Tibial nerve (tissue), 4 donors: ENCODE data around the gene BSCL2. TPM values are rescaled to one million over a fixed set of nuclear protein-coding genes. Genes with fewer than 3 reads are reported as not detected.

Experiments
- DNase-seq, 2 donors: peaks; one replicate each; pipeline ENCODE4 v3.0.0-alpha.2; 2019; ENCODE audit warnings: low spot score in 2 of 2
- H3K27ac ChIP-seq, 4 donors: fragments of 200-600 bp; sonication (generic) in 3 of 4; one replicate each; pipeline ENCODE4 v1.5.1; 2017 to 2019; ENCODE audit warnings: mild to moderate bottlenecking in 1 of 4
- H3K27me3 ChIP-seq, 2 donors: fragments of 200-600 bp; sonication (generic) in 1 of 2; one replicate each; pipeline versions ENCODE4 v1.5.1 to v1.6.0; 2017 to 2019
- H3K36me3 ChIP-seq, 3 donors: fragments of 200-600 bp; sonication (generic); one replicate each; pipeline ENCODE4 v1.5.1; 2018 to 2019
- H3K4me1 ChIP-seq, 4 donors: fragments of 200-600 bp; sonication (generic) in 3 of 4; one replicate each; pipeline ENCODE4 v1.5.1; 2017 to 2019
- H3K4me3 ChIP-seq, 4 donors: fragments of 200-600 bp; sonication (generic) in 3 of 4; one replicate each; pipeline ENCODE4 v1.5.1; 2017 to 2019; ENCODE audit warnings: mild to moderate bottlenecking in 1 of 4, moderate library complexity in 1 of 4
- H3K9me3 ChIP-seq, 4 donors: fragments of 200-600 bp; sonication (generic) in 3 of 4; one replicate each; pipeline ENCODE4 v1.5.1; 2017 to 2019
- CTCF ChIP-seq, 5 experiments: fragments of 200-600 bp in 3 of 5; fragments of 450-650 bp in 2 of 5; sonication (generic) in 3 of 5; IDR thresholded peaks; one replicate each; pipeline ENCODE4 v1.5.1; 2016 to 2019; ENCODE audit warnings: antibody characterized with exemption in 5 of 5, mild to moderate bottlenecking in 3 of 5, moderate library complexity in 2 of 5
- EP300 ChIP-seq, 2 donors: sonication (generic); formaldehyde crosslinking; IDR thresholded peaks; one replicate each; pipeline ENCODE4 v1.6.1; 2017; ENCODE audit warnings: antibody characterized with exemption in 2 of 2, mild to moderate bottlenecking in 1 of 2
- POLR2A ChIP-seq, 2 donors: fragments of 450-650 bp; IDR thresholded peaks; one replicate each; pipeline ENCODE4 v1.6.1; 2017; ENCODE audit warnings: antibody characterized with exemption in 2 of 2, mild to moderate bottlenecking in 2 of 2, moderate library complexity in 2 of 2
- WGBS, 2 donors: methylation state at CpG; one replicate each; pipeline ENCODE4 v1.1.5; 2018; 5-methylcytosine and 5-hydroxymethylcytosine counted together
- total RNA-seq, 4 donors: library from RNA; depleted of rRNA; stranded (reverse); fragments of >200 nt; gene quantifications; one replicate each; pipeline ENCODE4 v1.1.0, GENCODE V29; 2016

Gene BSCL2
- total RNA-seq, 4 donors from 2014 or later = 58.8 to 149 (median 93.2) TPM

- peaks cover 0 to 22% (median 8%) of the 10 kb centered on the region in 3 donors for H3K36me3 ChIP-seq
- peak; percentile 88 to 95 for DNase-seq
- H3K27ac ChIP-seq = peak within 1 kb of the TSS; percentile 77 to 97 (median 90)
- H3K4me3 ChIP-seq = peak within 1 kb of the TSS; percentile 66 to 96 (median 90)
- no peaks in the 10 kb centered on the region for H3K9me3 ChIP-seq
- WGBS, 2 donors = 1% methylated on average over 29 of the region's 29 CpGs
- peaks cover 0 to 70% (median 44%) of the 10 kb centered on the region in 4 donors for H3K4me1 ChIP-seq
- TF ChIP-seq CTCF (IDR thresholded peaks at IDR 0.05) (no peak), POLR2A (IDR thresholded peaks at IDR 0.05) (peak; percentile 57 to 59), EP300 (IDR thresholded peaks at IDR 0.05) (peak in 1 of 2 donors; percentile 90)
- H3K27me3 ChIP-seq = no peaks in the 10 kb centered on the region
Observed at GRCh38 chr11:62728171-62728988, 21.2 kb upstream of the BSCL2 start, which contains the start of gene TTC9C. Gene TTC9C, plus strand, starts transcription at chr11:62728486. Its CDS starts 363 bp downstream, at chr11:62728849.

- Histone ChIP-seq H3K27me3 (no peaks in the 10 kb centered on the region), H3K4me3 (peak overlapping the region; percentile 66 to 96 (median 90)), H3K27ac (peak overlapping the region; percentile 77 to 97 (median 90)), H3K9me3 (no peaks in the 10 kb centered on the region), H3K36me3 (peaks cover 3 to 22% (median 13%) of the 10 kb centered on the region in 3 donors), H3K4me1 (peaks cover 0 to 70% (median 47%) of the 10 kb centered on the region in 4 donors)
- TF ChIP-seq POLR2A (IDR thresholded peaks at IDR 0.05) = no peak
- TF ChIP-seq EP300 (IDR thresholded peaks at IDR 0.05) = no peak
- TF ChIP-seq CTCF (IDR thresholded peaks at IDR 0.05) = no peak
- WGBS, 2 donors = 0 to 1% methylated on average over 20 of the region's 20 CpGs
- peak; percentile 69 to 91 for DNase-seq
Observed at GRCh38 chr11:62727872-62728170, 20.6 kb upstream of the BSCL2 start.

GRCh38 chr11:62727165-62727871 is 20.1 kb upstream of the BSCL2 start, which contains the start of gene HNRNPUL2:
Gene HNRNPUL2, minus strand, starts transcription at chr11:62727457. Its CDS starts 301 bp downstream, at chr11:62727156.
- peak; percentile 94 to 95 for DNase-seq
- 0 to 1% methylated on average over 38 to 72 of the region's 72 CpGs for WGBS, 2 donors
- peaks cover 0 to 66% (median 48%) of the 10 kb centered on the region in 4 donors for H3K4me1 ChIP-seq
- no peaks in the 10 kb centered on the region for H3K27me3 ChIP-seq
- H3K4me3 ChIP-seq = peak within 1 kb of the TSS; percentile 66 to 96 (median 90)
- peak within 1 kb of the TSS; percentile 77 to 97 (median 90) for H3K27ac ChIP-seq
- TF ChIP-seq POLR2A (IDR thresholded peaks at IDR 0.05) (peak; percentile 67 to 95), EP300 (IDR thresholded peaks at IDR 0.05) (peak; percentile 46 to 97), CTCF (IDR thresholded peaks at IDR 0.05) (peak in 2 of 5 experiments; percentile 9 to 48)
- H3K36me3 ChIP-seq = peaks cover 3 to 24% (median 18%) of the 10 kb centered on the region in 3 donors
- H3K9me3 ChIP-seq = no peaks in the 10 kb centered on the region

GRCh38 chr11:62726915-62727164 is 19.6 kb upstream of the BSCL2 start:
- Histone ChIP-seq H3K36me3 (peaks cover 3 to 29% (median 23%) of the 10 kb centered on the region in 3 donors), H3K9me3 (no peaks in the 10 kb centered on the region), H3K4me1 (peaks cover 0 to 64% (median 48%) of the 10 kb centered on the region in 4 donors), H3K27ac (peak overlapping the region; percentile 77 to 97 (median 90)), H3K4me3 (peak overlapping the region; percentile 66 to 96 (median 90)), H3K27me3 (no peaks in the 10 kb centered on the region)
- WGBS, 2 donors = 0 to 1% methylated on average over 6 to 23 of the region's 37 CpGs
- no peak for DNase-seq
- TF ChIP-seq EP300 (IDR thresholded peaks at IDR 0.05) = no peak
- TF ChIP-seq CTCF (IDR thresholded peaks at IDR 0.05) = no peak
- TF ChIP-seq POLR2A (IDR thresholded peaks at IDR 0.05) = no peak
